ENCODE results near the gene PIGS.

GRCh38 chr17:28527859-28528258, 43.5 kb downstream of the PIGS start:
- no peak for TF ChIP-seq CTCF (IDR thresholded peaks at IDR 0.05; ENCODE audit: insufficient read depth, low read length)
- no peak for TF ChIP-seq REST (IDR thresholded peaks at IDR 0.05; ENCODE audit: insufficient replicate concordance, low read depth)
- TF ChIP-seq POLR2AphosphoS5 (IDR thresholded peaks at IDR 0.05; ENCODE audit: low read depth), result no peak
- TF ChIP-seq GABPA (IDR thresholded peaks at IDR 0.05; ENCODE audit: low read depth), result no peak
